RWPE2 (cell line): ENCODE data around the gene LDHAL6B.

Source experiments
- ATAC-seq: fragments of 200-7000 bp; cut with Tn5 transposase; 3 replicates; pipeline ENCODE4 v1.9.1; 2021; ENCODE audit warnings: low read depth
- DNase-seq: peaks from one replicate; pipeline ENCODE4 v3.0.0-alpha.2; 2020; ENCODE audit warnings: low spot score
- H3K27ac ChIP-seq: fragments of 450-650 bp; 2 replicates; pipeline ENCODE4 v1.5.1; 2017; ENCODE audit warnings: mild to moderate bottlenecking; ENCODE audit not compliant: poor library complexity, severe bottlenecking
- H3K27me3 ChIP-seq: fragments of 250-450 bp; sonication (Bioruptor Pico); 2 replicates; pipeline ENCODE4 v1.5.1; 2021; ENCODE audit warnings: mild to moderate bottlenecking, moderate library complexity; ENCODE audit not compliant: insufficient read depth, poor library complexity, severe bottlenecking
- H3K36me3 ChIP-seq: fragments of 250-450 bp; sonication (Bioruptor Pico); 2 replicates; pipeline ENCODE4 v1.5.1; 2020; ENCODE audit warnings: low read depth, mild to moderate bottlenecking, moderate library complexity
- H3K4me1 ChIP-seq: fragments of 250-450 bp; sonication (Bioruptor Pico); 2 replicates; pipeline ENCODE4 v1.5.1; 2021; ENCODE audit warnings: mild to moderate bottlenecking, moderate library complexity; ENCODE audit not compliant: insufficient read depth, poor library complexity, severe bottlenecking
- H3K4me3 ChIP-seq: fragments of 250-450 bp; sonication (Bioruptor Pico); 2 replicates; pipeline ENCODE4 v1.5.1; 2021; ENCODE audit warnings: mild to moderate bottlenecking, moderate library complexity; ENCODE audit not compliant: severe bottlenecking
- H3K9me3 ChIP-seq: fragments of 250-450 bp; sonication (Bioruptor Pico); 2 replicates; pipeline ENCODE4 v1.5.1; 2021; ENCODE audit warnings: mild to moderate bottlenecking, moderate library complexity; ENCODE audit not compliant: severe bottlenecking
- CTCF ChIP-seq: fragments of 450-650 bp; IDR thresholded peaks from one replicate; pipeline ENCODE4 v1.5.1; 2017; ENCODE audit warnings: mild to moderate bottlenecking, moderate library complexity; ENCODE audit not compliant: poor library complexity, severe bottlenecking

The LDHAL6B gene

GRCh38 chr15:59185725-59186124, 20.9 kb upstream of the LDHAL6B start:
- H3K9me3 ChIP-seq = no peaks in the 10 kb centered on the region
- H3K27ac ChIP-seq = no peak overlapping the region
- peaks cover 100% of the 10 kb centered on the region for H3K36me3 ChIP-seq
- H3K4me3 ChIP-seq = no peak overlapping the region
- H3K4me1 ChIP-seq = peaks cover 1% of the 10 kb centered on the region
- DNase-seq (no peak), ATAC-seq (0 out of 3 replicates have a peak, but pooled peaks have one; percentile 19)
- peak; percentile 27 for TF ChIP-seq CTCF
- no peaks in the 10 kb centered on the region for H3K27me3 ChIP-seq

- DNase-seq = peak; percentile 15
- H3K4me1 ChIP-seq = peaks cover 9% of the 10 kb centered on the region
- H3K9me3 ChIP-seq = no peaks in the 10 kb centered on the region
- H3K27ac ChIP-seq = no peak overlapping the region
- H3K4me3 ChIP-seq = no peak overlapping the region
- H3K27me3 ChIP-seq = no peaks in the 10 kb centered on the region
- ATAC-seq = no peak
- no peak for TF ChIP-seq CTCF
- peaks cover 98% of the 10 kb centered on the region for H3K36me3 ChIP-seq
Measured at GRCh38 chr15:59186501-59186900, 20.1 kb upstream of the LDHAL6B start.

- H3K27me3 ChIP-seq = no peaks in the 10 kb centered on the region
- TF ChIP-seq CTCF = no peak
- ATAC-seq (no peak), DNase-seq (no peak)
- H3K4me3 ChIP-seq = no peak overlapping the region
- H3K9me3 ChIP-seq = no peaks in the 10 kb centered on the region
- H3K36me3 ChIP-seq = peaks cover 90% of the 10 kb centered on the region
- H3K4me1 ChIP-seq = peaks cover 20% of the 10 kb centered on the region
- H3K27ac ChIP-seq = no peak overlapping the region
Measured at GRCh38 chr15:59189241-59189640, 17.4 kb upstream of the LDHAL6B start.

GRCh38 chr15:59190291-59190690, 16.4 kb upstream of the LDHAL6B start:
- DNase-seq (peak; percentile 29), ATAC-seq (no peak)
- Histone ChIP-seq H3K4me1 (peaks cover 20% of the 10 kb centered on the region), H3K27me3 (no peaks in the 10 kb centered on the region), H3K27ac (peak overlapping the region; percentile 99), H3K9me3 (no peaks in the 10 kb centered on the region), H3K36me3 (peaks cover 90% of the 10 kb centered on the region), H3K4me3 (no peak overlapping the region)
- no peak for TF ChIP-seq CTCF

- Histone ChIP-seq H3K4me3 (no peak overlapping the region), H3K4me1 (peaks cover 20% of the 10 kb centered on the region), H3K27ac (peak overlapping the region; percentile 99), H3K36me3 (peaks cover 88% of the 10 kb centered on the region), H3K9me3 (no peaks in the 10 kb centered on the region), H3K27me3 (no peaks in the 10 kb centered on the region)
- DNase-seq (peak; percentile 92), ATAC-seq (peak; percentile 99)
- no peak for TF ChIP-seq CTCF
Measured at GRCh38 chr15:59191855-59192237, 14.8 kb upstream of the LDHAL6B start.
